H9 (cell line): ENCODE measurements around the gene LRRC61. TPM values are rescaled to one million over a fixed set of nuclear protein-coding genes. Genes with fewer than 3 reads are reported as not detected.

Experiments
- DNase-seq: peaks from one replicate; pipeline ENCODE4 v3.0.0-alpha.2; 2017
- H2AFZ ChIP-seq: one replicate; pipeline ENCODE4 v1.6.1; 2013; ENCODE audit warnings: mild to moderate bottlenecking, low read length, control low read depth, moderate library complexity
- H2AK5ac ChIP-seq: 2 replicates; pipeline ENCODE4 v1.6.1; 2013; ENCODE audit warnings: low read length, control low read depth, mixed read lengths; ENCODE audit not compliant: insufficient read length
- H2BK120ac ChIP-seq: one replicate; pipeline ENCODE4 v1.6.1; 2013; ENCODE audit warnings: low read depth, mild to moderate bottlenecking, low read length, control low read depth, inconsistent platforms; ENCODE audit not compliant: poor library complexity, severe bottlenecking
- H2BK12ac ChIP-seq: 2 replicates; pipeline ENCODE4 v1.6.1; 2013; ENCODE audit warnings: low read length, control low read depth, mixed read lengths, low read depth; ENCODE audit not compliant: insufficient read length
- H2BK15ac ChIP-seq: 2 replicates; pipeline ENCODE4 v1.6.1; 2013; ENCODE audit warnings: low read depth, low read length, control low read depth
- H2BK20ac ChIP-seq: one replicate; pipeline ENCODE4 v1.6.1; 2013; ENCODE audit warnings: low read depth, mild to moderate bottlenecking, low read length, control low read depth, inconsistent platforms; ENCODE audit not compliant: poor library complexity, severe bottlenecking
- H2BK5ac ChIP-seq: 2 replicates; pipeline ENCODE4 v1.6.1; 2013; ENCODE audit warnings: low read length, control low read depth, mixed read lengths; ENCODE audit not compliant: insufficient read length
- H3K14ac ChIP-seq: 2 replicates; pipeline ENCODE4 v1.6.1; 2013; ENCODE audit warnings: low read length, control low read depth; ENCODE audit not compliant: insufficient read depth
- H3K18ac ChIP-seq: 2 replicates; pipeline ENCODE4 v1.6.1; 2013; ENCODE audit warnings: low read depth, mild to moderate bottlenecking, mixed read lengths, low read length, control low read depth; ENCODE audit not compliant: insufficient read length
- H3K23ac ChIP-seq: 2 replicates; pipeline ENCODE4 v1.6.1; 2013; ENCODE audit warnings: low read length, control low read depth, mixed read lengths, low read depth; ENCODE audit not compliant: insufficient read length
- H3K23me2 ChIP-seq: 2 replicates; pipeline ENCODE4 v1.6.1; 2013; ENCODE audit warnings: low read depth, mild to moderate bottlenecking, mixed read lengths, low read length, control low read depth; ENCODE audit not compliant: insufficient read length, poor library complexity, severe bottlenecking
- H3K27ac ChIP-seq: 2 replicates; pipeline ENCODE4 v1.5.1; 2013; ENCODE audit warnings: low read length, control low read depth, mixed read lengths, low read depth; ENCODE audit not compliant: insufficient read length
- H3K27me3 ChIP-seq: 2 replicates; pipeline ENCODE4 v1.6.1; 2013; ENCODE audit warnings: low read length, control low read depth, inconsistent platforms; ENCODE audit not compliant: insufficient read depth
- H3K4ac ChIP-seq: 2 replicates; pipeline ENCODE4 v1.6.1; 2013; ENCODE audit warnings: low read depth, mild to moderate bottlenecking, control low read depth, inconsistent platforms, low read length, moderate library complexity
- H3K4me1 ChIP-seq: 2 replicates; pipeline ENCODE4 v1.6.1; 2013; ENCODE audit warnings: low read length, control low read depth, inconsistent platforms; ENCODE audit not compliant: insufficient read depth
- H3K4me2 ChIP-seq: 2 replicates; pipeline ENCODE4 v1.6.1; 2013; ENCODE audit warnings: low read length, control low read depth, mixed read lengths; ENCODE audit not compliant: insufficient read length, insufficient read depth
- H3K56ac ChIP-seq: 2 replicates; pipeline ENCODE4 v1.6.1; 2013; ENCODE audit warnings: low read depth, mild to moderate bottlenecking, mixed read lengths, low read length, control low read depth; ENCODE audit not compliant: insufficient read length
- H3K79me1 ChIP-seq: 2 replicates; pipeline ENCODE4 v1.6.1; 2013; ENCODE audit warnings: low read depth, mild to moderate bottlenecking, moderate library complexity, low read length, control low read depth, inconsistent platforms; ENCODE audit not compliant: insufficient read depth, poor library complexity, severe bottlenecking
- H3K79me2 ChIP-seq: 2 replicates; pipeline ENCODE4 v1.6.1; 2013; ENCODE audit warnings: low read length, control low read depth, inconsistent platforms; ENCODE audit not compliant: insufficient read depth
- H3K9ac ChIP-seq: 2 replicates; pipeline ENCODE4 v1.6.1; 2013; ENCODE audit warnings: low read length, control low read depth, mixed read lengths; ENCODE audit not compliant: insufficient read length; ENCODE audit errors: extremely low read depth
- H3K9me3 ChIP-seq: one replicate; pipeline ENCODE4 v1.6.1; 2013; ENCODE audit warnings: low read depth, low read length, inconsistent platforms; ENCODE audit not compliant: control insufficient read depth
- H3T11ph ChIP-seq: one replicate; pipeline ENCODE4 v1.6.1; 2013; ENCODE audit warnings: mild to moderate bottlenecking, low read length, control low read depth, inconsistent platforms
- H4K20me1 ChIP-seq: one replicate; pipeline ENCODE4 v1.6.1; 2013; ENCODE audit not compliant: control insufficient read depth, insufficient read length, insufficient read depth
- H4K5ac ChIP-seq: 2 replicates; pipeline ENCODE4 v1.6.1; 2013; ENCODE audit warnings: low read depth, mild to moderate bottlenecking, mixed read lengths, low read length, control low read depth; ENCODE audit not compliant: insufficient read length
- H4K8ac ChIP-seq: replicated peaks from 2 replicates; pipeline ENCODE4 v1.6.1; 2013; ENCODE audit warnings: low read length, control low read depth, mixed read lengths, low read depth; ENCODE audit not compliant: insufficient read length
- H4K91ac ChIP-seq: 2 replicates; pipeline ENCODE4 v1.6.1; 2013; ENCODE audit warnings: low read depth, mild to moderate bottlenecking, moderate library complexity, mixed read lengths, low read length, control low read depth; ENCODE audit not compliant: insufficient read length
- H3K27ac Mint-ChIP-seq, 3 experiments: 2 replicates in 2 of 3; 3 replicates in 1 of 3; pipeline ENCODE4 v1.8.0; 2020 to 2021; ENCODE audit warnings: mixed read lengths in 3 of 3, mild to moderate bottlenecking in 1 of 3, moderate library complexity in 1 of 3
- H3K27me3 Mint-ChIP-seq: 2 replicates; pipeline ENCODE4 v1.8.0; 2021; ENCODE audit warnings: low read depth, mild to moderate bottlenecking, moderate library complexity, mixed read lengths
- H3K36me3 Mint-ChIP-seq, 3 experiments: 2 replicates in 2 of 3; 3 replicates in 1 of 3; pipeline ENCODE4 v1.8.0; 2020 to 2021; ENCODE audit warnings: low read depth in 3 of 3, mixed read lengths in 3 of 3; ENCODE audit not compliant: insufficient read depth in 1 of 3
- H3K4me1 Mint-ChIP-seq, 2 experiments: 2 replicates each; pipeline ENCODE4 v1.8.0; 2020; ENCODE audit warnings: mixed read lengths in 2 of 2
- H3K4me3 Mint-ChIP-seq, 2 experiments: 2 replicates in 1 of 2; 3 replicates in 1 of 2; pipeline ENCODE4 v1.8.0; 2020 to 2021; ENCODE audit warnings: mild to moderate bottlenecking in 2 of 2, mixed read lengths in 2 of 2, moderate library complexity in 1 of 2
- H3K9me3 Mint-ChIP-seq, 2 experiments: 2 replicates in 1 of 2; 3 replicates in 1 of 2; pipeline ENCODE4 v1.8.0; 2020; ENCODE audit warnings: mild to moderate bottlenecking in 2 of 2, mixed read lengths in 2 of 2, moderate library complexity in 1 of 2
- CTCF ChIP-seq: fragments of 200-600 bp; sonication (generic); conservative IDR thresholded peaks from 3 replicates; pipeline ENCODE4 v1.8.0; 2021; ENCODE audit warnings: antibody characterized with exemption, mild to moderate bottlenecking
- WGBS: extraction: QIAGEN DNeasy Blood & Tissue Kit; methylation state at CpG from one replicate; pipeline ENCODE4 v1.1.7; 2013; ENCODE audit warnings: missing lambda C conversion rate, low lambda C conversion rate, mixed read lengths; ENCODE audit not compliant: insufficient read length; ENCODE audit errors: extremely low coverage; 5-methylcytosine and 5-hydroxymethylcytosine counted together
- total RNA-seq: library from RNA; stranded (reverse); gene quantifications from 2 replicates; pipeline ENCODE4 v1.2.1, GENCODE V29; 2021

The LRRC61 gene
- total RNA-seq, 1 experiment from 2014 or later: 24.4 TPM

- H3K27ac ChIP-seq: no peak overlapping the region
These were observed 38.9 kb downstream of the LRRC61 start for GRCh38 chr7:150361807-150362621.

More at GRCh38 chr7:150361807-150362621, 38.9 kb downstream of the LRRC61 start:
- Histone ChIP-seq H3K23me2 (no peaks in the 10 kb centered on the region), H2BK12ac (no peak overlapping the region), H2AFZ (no peak overlapping the region), H4K8ac (no peak overlapping the region), H3K4me1 (0 out of 2 replicates have a peak, but pooled peaks cover 3% of the 10 kb centered on the region), H3K4me2 (no peak overlapping the region), H2AK5ac (no peak overlapping the region), H3K23ac (no peak overlapping the region), H3K9ac (no peak overlapping the region), H2BK5ac (no peak overlapping the region), H4K20me1 (no peaks in the 10 kb centered on the region), H2BK120ac (no peak overlapping the region), H4K91ac (no peak overlapping the region), H3K79me2 (no peaks in the 10 kb centered on the region), H3K56ac (no peak overlapping the region), H3K9me3 (no peaks in the 10 kb centered on the region), H3T11ph (no peak overlapping the region), H3K18ac (no peak overlapping the region), H4K5ac (no peak overlapping the region), H3K4ac (no peak overlapping the region), H3K27me3 (no peaks in the 10 kb centered on the region), H2BK20ac (no peak overlapping the region), H3K79me1 (no peaks in the 10 kb centered on the region), H2BK15ac (no peak overlapping the region), H3K14ac (peak overlapping the region; percentile 30; the same call in 1 of the 2 replicates)
- peaks cover 0 to 4% (median 0%) of the 10 kb centered on the region in 3 experiments; a peak in 1 of 7 replicates for H3K36me3 Mint-ChIP-seq
- DNase-seq: no peak
- peaks cover 4 to 7% of the 10 kb centered on the region in 2 experiments; a peak in 3 of 5 replicates for H3K9me3 Mint-ChIP-seq
- TF ChIP-seq CTCF: no peak
- peak overlapping the region in 1 of 2 experiments; percentile 20; a peak in 1 of 5 replicates for H3K4me3 Mint-ChIP-seq
- WGBS: no CpG with 5 or more reads among the region's 18 CpGs
- peak overlapping the region; percentile 14 to 77 (median 20); a peak in 5 of 7 replicates for H3K27ac Mint-ChIP-seq
- peaks cover 42 to 50% of the 10 kb centered on the region in 2 experiments for H3K4me1 Mint-ChIP-seq
- peaks cover 1% of the 10 kb centered on the region for H3K27me3 Mint-ChIP-seq
